ENCODE measurements around the gene PGK1. TPM values are rescaled to one million over a fixed set of nuclear protein-coding genes. Genes with fewer than 3 reads are reported as not detected.

Gene PGK1
- total RNA-seq, 1 donor: 206 TPM

DNA sequence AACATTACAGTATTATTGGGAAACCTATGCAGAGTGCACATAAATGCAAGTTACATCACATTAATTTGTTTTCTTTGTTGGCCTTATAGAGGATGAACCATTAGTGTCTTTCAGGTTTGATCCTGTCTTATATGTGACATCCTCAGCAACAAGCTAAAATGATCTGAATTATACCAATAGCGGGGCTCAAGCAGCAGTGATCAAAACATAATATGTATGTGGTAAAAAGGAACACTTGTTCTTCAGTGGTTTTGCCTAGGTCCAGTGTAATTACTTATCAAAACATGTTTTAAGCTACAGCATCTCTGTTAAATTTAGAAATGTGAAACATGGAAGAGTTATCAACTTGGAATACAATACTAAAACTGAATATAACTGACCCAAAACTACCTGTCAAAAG, 26.3 kb downstream of the PGK1 start:
- Histone ChIP-seq H4K20me1 (ENCODE audit: insufficient read depth, low read length) (peaks cover 4% of the 10 kb centered on the region), H3K27me3 (ENCODE audit: insufficient read depth, low read length) (no peaks in the 10 kb centered on the region), H3K79me2 (ENCODE audit: insufficient read depth, low read length) (no peaks in the 10 kb centered on the region), H3K4me1 (ENCODE audit: insufficient read depth, low read length) (peaks cover 4% of the 10 kb centered on the region), H2AFZ (ENCODE audit: low read length) (no peak overlapping the region), H3K36me3 (ENCODE audit: insufficient read depth, low read length) (peaks cover 38% of the 10 kb centered on the region), H3K4me3 (ENCODE audit: insufficient read depth, low read length) (no peak overlapping the region), H3K4me2 (ENCODE audit: insufficient read depth, low read length) (no peak overlapping the region), H3K9me3 (ENCODE audit: low read depth, low read length) (no peaks in the 10 kb centered on the region), H3K27ac (ENCODE audit: low read depth, low read length) (no peak overlapping the region)
- TF ChIP-seq CTCF (IDR thresholded peaks at IDR 0.05; ENCODE audit: extremely low read depth, low read depth, low read length): no peak
- no peak for DNase-seq (ENCODE audit: insufficient read length, low spot score, missing footprints)

- Histone ChIP-seq H3K4me2 (ENCODE audit: insufficient read depth, low read length) (no peak overlapping the region), H3K27ac (ENCODE audit: low read depth, low read length) (no peak overlapping the region), H3K9me3 (ENCODE audit: low read depth, low read length) (no peaks in the 10 kb centered on the region), H3K27me3 (ENCODE audit: insufficient read depth, low read length) (no peaks in the 10 kb centered on the region), H3K79me2 (ENCODE audit: insufficient read depth, low read length) (no peaks in the 10 kb centered on the region), H3K4me3 (ENCODE audit: insufficient read depth, low read length) (no peak overlapping the region), H4K20me1 (ENCODE audit: insufficient read depth, low read length) (peaks cover 4% of the 10 kb centered on the region), H2AFZ (ENCODE audit: low read length) (no peak overlapping the region), H3K36me3 (ENCODE audit: insufficient read depth, low read length) (peaks cover 31% of the 10 kb centered on the region), H3K4me1 (ENCODE audit: insufficient read depth, low read length) (peaks cover 2% of the 10 kb centered on the region)
- no peak for DNase-seq (ENCODE audit: insufficient read length, low spot score, missing footprints)
- TF ChIP-seq CTCF (IDR thresholded peaks at IDR 0.05; ENCODE audit: extremely low read depth, low read depth, low read length): no peak
These were observed 27.1 kb downstream of the PGK1 start for GRCh38 chrX:78131117-78131516.

GRCh38 chrX:78133238-78133960, 29.4 kb downstream of the PGK1 start:
- H3K4me2 ChIP-seq (ENCODE audit: insufficient read depth, low read length): no peak overlapping the region
- TF ChIP-seq CTCF (IDR thresholded peaks at IDR 0.05; ENCODE audit: extremely low read depth, low read depth, low read length): no peak
- H3K27ac ChIP-seq (ENCODE audit: low read depth, low read length): no peak overlapping the region

GRCh38 chrX:78139160-78140123, 35.4 kb downstream of the PGK1 start, which contains the start of gene TAF9B:
TSS of gene TAF9B (minus strand) at chrX:78139650. CDS start at chrX:78139611, 39 bp downstream.
- peak within 1 kb of the TSS; percentile 87 for H3K4me2 ChIP-seq (ENCODE audit: insufficient read depth, low read length)
- H3K9me3 ChIP-seq (ENCODE audit: low read depth, low read length): no peaks in the 10 kb centered on the region
- H3K79me2 ChIP-seq (ENCODE audit: insufficient read depth, low read length): no peaks in the 10 kb centered on the region
- peaks cover 1% of the 10 kb centered on the region for H3K36me3 ChIP-seq (ENCODE audit: insufficient read depth, low read length)
- peak within 1 kb of the TSS; percentile 75 for H3K27ac ChIP-seq (ENCODE audit: low read depth, low read length)
- H3K4me1 ChIP-seq (ENCODE audit: insufficient read depth, low read length): no peaks in the 10 kb centered on the region
- DNase-seq (ENCODE audit: insufficient read length, low spot score, missing footprints): peak; percentile 89
- no peaks in the 10 kb centered on the region for H4K20me1 ChIP-seq (ENCODE audit: insufficient read depth, low read length)
- H3K27me3 ChIP-seq (ENCODE audit: insufficient read depth, low read length): no peaks in the 10 kb centered on the region
- TF ChIP-seq CTCF (IDR thresholded peaks at IDR 0.05; ENCODE audit: extremely low read depth, low read depth, low read length): no peak
- peak within 1 kb of the TSS; percentile 84 for H3K4me3 ChIP-seq (ENCODE audit: insufficient read depth, low read length)
- H2AFZ ChIP-seq (ENCODE audit: low read length): peak within 1 kb of the TSS; percentile 74

More at GRCh38 chrX:78133238-78133960, 29.4 kb downstream of the PGK1 start:
- no peaks in the 10 kb centered on the region for H3K79me2 ChIP-seq (ENCODE audit: insufficient read depth, low read length)
- no peaks in the 10 kb centered on the region for H3K27me3 ChIP-seq (ENCODE audit: insufficient read depth, low read length)
- no peak overlapping the region for H2AFZ ChIP-seq (ENCODE audit: low read length)
- H3K4me1 ChIP-seq (ENCODE audit: insufficient read depth, low read length): no peaks in the 10 kb centered on the region
- H3K36me3 ChIP-seq (ENCODE audit: insufficient read depth, low read length): peaks cover 15% of the 10 kb centered on the region
- no peak overlapping the region for H3K4me3 ChIP-seq (ENCODE audit: insufficient read depth, low read length)
- H4K20me1 ChIP-seq (ENCODE audit: insufficient read depth, low read length): peaks cover 4% of the 10 kb centered on the region
- no peaks in the 10 kb centered on the region for H3K9me3 ChIP-seq (ENCODE audit: low read depth, low read length)
- no peak for DNase-seq (ENCODE audit: insufficient read length, low spot score, missing footprints)
